ENCODE data around the gene NAP1L1.

NAP1L1 gene

GRCh38 chr12:76117067-76117691 is 32.7 kb upstream of the NAP1L1 start:
- no peak for DNase-seq (ENCODE audit: low spot score)

GRCh38 chr12:76113800-76114757 is 29.6 kb upstream of the NAP1L1 start:
- no peak for DNase-seq (ENCODE audit: low spot score)
- TF ChIP-seq CTCF (IDR thresholded peaks at IDR 0.05; ENCODE audit: extremely low read depth, missing control alignments) = no peak

More at GRCh38 chr12:76117067-76117691, 32.7 kb upstream of the NAP1L1 start:
- no peak for TF ChIP-seq CTCF (IDR thresholded peaks at IDR 0.05; ENCODE audit: extremely low read depth, missing control alignments)

- TF ChIP-seq CTCF (IDR thresholded peaks at IDR 0.05; ENCODE audit: extremely low read depth, missing control alignments) = no peak
Measured at GRCh38 chr12:76111209-76111749, 26.8 kb upstream of the NAP1L1 start.

GRCh38 chr12:76109879-76110278 is 25.4 kb upstream of the NAP1L1 start:
- no peak for DNase-seq (ENCODE audit: low spot score)
- no peak for TF ChIP-seq CTCF (IDR thresholded peaks at IDR 0.05; ENCODE audit: extremely low read depth, missing control alignments)

More at GRCh38 chr12:76111209-76111749, 26.8 kb upstream of the NAP1L1 start:
- DNase-seq (ENCODE audit: low spot score) = no peak

GRCh38 chr12:76108356-76108755 is 23.9 kb upstream of the NAP1L1 start:
- no peak for TF ChIP-seq CTCF (IDR thresholded peaks at IDR 0.05; ENCODE audit: extremely low read depth, missing control alignments)
- no peak for DNase-seq (ENCODE audit: low spot score)

GRCh38 chr12:76106631-76107030 is 22.1 kb upstream of the NAP1L1 start:
- no peak for TF ChIP-seq CTCF (IDR thresholded peaks at IDR 0.05; ENCODE audit: extremely low read depth, missing control alignments)
- no peak for DNase-seq (ENCODE audit: low spot score)

- DNase-seq (ENCODE audit: low spot score) = no peak
- no peak for TF ChIP-seq CTCF (IDR thresholded peaks at IDR 0.05; ENCODE audit: extremely low read depth, missing control alignments)
Measured at GRCh38 chr12:76103958-76104357, 19.5 kb upstream of the NAP1L1 start.

All from GM20000 (cell line).